HG03103 (cell line): Measurements from ENCODE around the gene MIPEP.

ENCODE experiments used
- ATAC-seq: cut with Tn5 transposase; IDR thresholded peaks from one replicate; pipeline ENCODE4 v1.9.1; 2021; ENCODE audit warnings: low read depth; ENCODE audit not compliant: unreplicated experiment

The MIPEP gene

DNA sequence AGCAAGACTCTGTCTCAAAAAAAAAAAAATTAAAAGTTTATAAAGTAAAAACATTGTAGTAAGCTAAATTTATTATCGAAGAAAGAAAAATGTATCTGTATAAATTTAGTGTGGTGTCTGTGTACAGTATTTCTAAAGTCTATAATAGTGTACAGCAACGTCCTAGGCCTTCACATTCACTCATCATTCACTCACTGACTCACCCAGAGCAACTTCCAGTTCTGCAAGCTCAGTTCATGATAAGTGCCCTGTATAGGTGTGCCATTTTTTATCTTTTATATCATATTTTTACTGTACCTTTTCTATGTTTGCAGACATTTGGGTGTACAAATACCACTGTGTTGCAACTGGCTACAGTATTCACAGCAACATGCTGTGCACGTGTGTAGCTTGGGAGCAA, 200.9 kb downstream of the MIPEP start:
- ATAC-seq = no peak

DNA sequence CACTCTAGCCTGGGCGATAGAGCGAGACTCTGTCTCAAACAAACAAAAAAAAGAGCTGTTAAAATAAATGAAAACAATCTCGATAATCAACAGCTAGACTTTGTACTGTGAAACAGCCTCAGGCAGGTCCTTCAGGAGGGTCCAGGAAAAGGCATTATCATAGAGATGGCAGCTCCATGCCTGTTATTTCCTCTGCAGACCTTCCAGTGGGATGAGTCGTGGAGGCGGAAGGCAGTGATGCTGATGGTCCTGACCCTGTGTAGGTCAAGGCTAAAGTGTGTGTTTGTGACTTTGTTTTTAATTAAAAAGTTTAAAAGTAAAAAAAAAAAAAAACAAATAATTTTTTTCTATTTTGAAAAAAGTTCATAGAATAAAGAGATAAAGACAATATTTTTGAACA, 201.6 kb downstream of the MIPEP start:
- ATAC-seq = no peak

DNA sequence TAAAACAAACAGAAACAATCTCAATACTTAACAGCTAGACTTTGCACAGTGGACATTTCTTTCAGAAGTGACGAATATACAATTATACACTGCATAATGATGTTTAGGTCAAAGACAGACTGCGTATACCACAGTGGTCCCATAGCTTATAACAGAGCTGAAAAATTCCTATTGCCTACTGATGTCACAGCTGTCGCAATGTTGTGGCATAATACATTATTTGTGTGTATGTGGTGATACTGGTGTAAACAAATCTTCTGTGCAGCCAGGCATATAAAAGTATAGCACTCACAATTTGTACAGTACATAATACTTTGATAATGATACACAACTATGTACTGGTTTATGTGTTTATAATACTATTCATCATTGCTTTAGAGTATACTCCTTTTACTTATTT, 202.3 kb downstream of the MIPEP start:
- no peak for ATAC-seq

DNA sequence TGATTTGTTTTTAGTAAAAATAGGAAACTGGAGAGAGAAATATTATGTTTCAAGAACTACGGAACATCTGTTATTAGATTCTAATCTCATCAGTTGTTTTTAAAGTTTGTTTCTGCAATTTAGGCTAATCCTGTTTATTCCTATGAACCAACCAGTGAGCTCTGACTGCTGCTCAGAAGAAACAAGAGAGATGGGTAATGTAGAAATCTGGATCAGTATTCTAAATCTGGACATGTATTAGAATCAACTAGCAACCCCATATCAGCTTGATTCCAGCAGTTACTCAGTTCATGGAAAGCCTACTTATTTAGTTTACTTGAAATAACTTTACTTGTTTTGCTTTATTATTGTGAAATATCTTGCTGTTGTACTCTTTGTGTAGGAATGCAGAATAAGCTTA, 203.8 kb downstream of the MIPEP start:
- ATAC-seq = no peak

DNA sequence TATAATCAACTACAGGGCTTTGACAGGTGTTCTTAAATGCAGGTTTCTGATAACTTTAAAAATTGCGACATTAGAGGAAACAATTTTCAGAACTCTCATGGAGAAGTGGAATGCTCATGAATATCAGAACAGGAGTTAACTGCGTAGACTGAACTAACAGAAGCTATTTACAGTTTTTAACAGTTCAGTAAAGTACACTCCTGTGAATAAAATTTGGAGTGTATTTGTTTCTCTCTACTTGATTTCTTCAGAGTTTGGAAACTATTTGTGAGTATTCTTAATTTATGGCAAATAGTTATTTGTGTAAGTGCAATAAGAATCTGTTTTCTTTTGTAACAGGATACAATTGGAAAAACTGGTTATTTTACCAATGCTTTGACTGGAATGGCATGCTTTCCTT, 204.6 kb downstream of the MIPEP start:
- ATAC-seq = no peak

DNA sequence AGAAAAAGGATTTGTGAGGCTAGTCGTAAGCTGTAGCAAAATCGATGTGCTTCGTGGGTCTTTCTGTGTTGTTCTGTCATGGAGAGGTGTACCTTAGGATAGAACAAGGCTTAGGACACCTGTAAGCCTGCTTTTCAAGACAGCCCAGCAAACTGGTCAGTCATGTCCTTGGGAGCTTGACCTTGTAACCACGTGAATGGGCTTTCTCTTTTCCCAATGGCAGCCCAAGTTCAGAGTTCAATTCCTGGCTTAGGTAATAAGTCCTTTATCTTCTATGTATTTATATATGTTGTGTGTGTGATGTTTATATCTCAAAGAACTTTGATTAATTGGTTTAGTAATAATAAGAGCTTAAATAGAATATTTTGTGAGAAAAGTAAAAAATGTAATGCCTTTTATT, 206.1 kb downstream of the MIPEP start:
- ATAC-seq = no peak

DNA sequence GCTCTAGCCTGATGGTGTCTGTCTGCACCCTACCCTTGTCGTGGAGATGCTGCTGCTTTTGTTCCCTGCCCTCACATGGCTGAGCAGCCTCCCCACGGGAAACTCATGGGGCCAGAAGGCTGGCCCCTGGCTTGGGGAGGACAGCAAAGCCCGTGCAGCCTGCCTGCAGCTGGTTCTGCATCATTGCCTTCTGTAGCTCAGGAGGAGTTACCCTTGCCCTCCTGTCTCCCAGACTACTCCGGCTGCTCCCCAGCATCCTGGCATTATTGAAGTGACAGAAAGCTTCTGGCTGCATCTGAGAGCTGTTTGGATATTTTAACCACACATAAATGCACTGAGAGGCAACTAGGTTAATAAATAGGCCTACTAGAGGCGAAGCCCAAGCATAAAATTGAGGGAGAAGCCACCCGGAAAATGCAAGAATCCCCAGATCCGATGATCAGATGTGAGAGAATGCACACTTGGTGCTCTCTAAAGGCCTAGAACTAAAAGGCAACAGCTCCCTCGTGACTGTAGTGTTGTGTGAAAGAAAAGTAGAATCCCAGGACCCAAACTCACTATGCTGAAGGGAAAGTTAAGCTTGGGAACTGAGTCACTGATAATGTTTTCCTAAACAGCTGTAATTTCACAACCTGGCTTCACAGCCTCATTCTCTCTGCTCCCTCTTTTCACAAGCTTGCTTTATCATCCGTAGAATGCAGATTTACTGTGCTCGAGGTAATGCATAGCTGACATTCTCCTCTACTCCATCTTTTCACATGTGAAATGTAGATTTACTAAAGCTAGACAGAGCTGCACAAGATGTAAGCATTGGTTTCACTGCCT, 208.1 kb downstream of the MIPEP start:
- no peak for ATAC-seq
